Transverse colon (tissue), 4 donors: Measurements from ENCODE around the gene CAST.

Source experiments
- POLR2A ChIP-seq: fragments of 450-650 bp; IDR thresholded peaks from one replicate; pipeline ENCODE4 v1.6.1; 2016; ENCODE audit warnings: antibody characterized with exemption, mild to moderate bottlenecking, moderate library complexity
- POLR2AphosphoS5 ChIP-seq, 3 donors: sonication (generic); formaldehyde crosslinking; IDR thresholded peaks; one replicate each; pipeline ENCODE4 v1.6.1; 2016; ENCODE audit warnings: antibody characterized with exemption in 3 of 3
- TF ChIP-seq, protein P1 (sequence below), 5 experiments: fragments of 200-600 bp in 3 of 5; fragments of 450-650 bp in 2 of 5; sonication (generic) in 3 of 5; IDR thresholded peaks; 1 replicate in 2 of 5; 2 replicates in 3 of 5; pipeline ENCODE4 v1.5.1; 2016 to 2017; ENCODE audit warnings: antibody characterized with exemption in 5 of 5, inconsistent platforms in 3 of 5, mild to moderate bottlenecking in 2 of 5, moderate library complexity in 1 of 5

- TF ChIP-seq POLR2A (peak; percentile 30), POLR2AphosphoS5 (IDR thresholded peaks at IDR 0.05) (peak in 2 of 3 donors; percentile 29 to 63)
- TF ChIP-seq, protein P1, sequence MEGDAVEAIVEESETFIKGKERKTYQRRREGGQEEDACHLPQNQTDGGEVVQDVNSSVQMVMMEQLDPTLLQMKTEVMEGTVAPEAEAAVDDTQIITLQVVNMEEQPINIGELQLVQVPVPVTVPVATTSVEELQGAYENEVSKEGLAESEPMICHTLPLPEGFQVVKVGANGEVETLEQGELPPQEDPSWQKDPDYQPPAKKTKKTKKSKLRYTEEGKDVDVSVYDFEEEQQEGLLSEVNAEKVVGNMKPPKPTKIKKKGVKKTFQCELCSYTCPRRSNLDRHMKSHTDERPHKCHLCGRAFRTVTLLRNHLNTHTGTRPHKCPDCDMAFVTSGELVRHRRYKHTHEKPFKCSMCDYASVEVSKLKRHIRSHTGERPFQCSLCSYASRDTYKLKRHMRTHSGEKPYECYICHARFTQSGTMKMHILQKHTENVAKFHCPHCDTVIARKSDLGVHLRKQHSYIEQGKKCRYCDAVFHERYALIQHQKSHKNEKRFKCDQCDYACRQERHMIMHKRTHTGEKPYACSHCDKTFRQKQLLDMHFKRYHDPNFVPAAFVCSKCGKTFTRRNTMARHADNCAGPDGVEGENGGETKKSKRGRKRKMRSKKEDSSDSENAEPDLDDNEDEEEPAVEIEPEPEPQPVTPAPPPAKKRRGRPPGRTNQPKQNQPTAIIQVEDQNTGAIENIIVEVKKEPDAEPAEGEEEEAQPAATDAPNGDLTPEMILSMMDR (IDR thresholded peaks at IDR 0.05): no peak
These were observed 6.5 kb downstream of the CAST start for GRCh38 chr5:96668725-96669124.
